GM21786 (cell line): ENCODE measurements around the gene MGME1.
A peak's percentile ranks its signal among the peaks of the same experiment; 100 is the strongest.

Source experiments
- ATAC-seq: cut with Tn5 transposase; IDR thresholded peaks from one replicate; pipeline ENCODE4 v1.9.1; 2021; ENCODE audit not compliant: unreplicated experiment

MGME1 gene

GRCh38 chr20:17968366-17969277, at the start of gene MGME1, which contains the start of gene SNX5:
TSS of gene MGME1 (plus strand) at chr20:17969018. CDS start at chr20:17969860, 842 bp downstream.
TSS of gene SNX5 (minus strand) at chr20:17968794. CDS start at chr20:17968425, 369 bp downstream.
- ATAC-seq: peak; percentile 74

GRCh38 chr20:17919149-17919548, 49.7 kb upstream of the MGME1 start:
- ATAC-seq: no peak

GRCh38 chr20:17921774-17922173, 47.0 kb upstream of the MGME1 start:
- no peak for ATAC-seq

- no peak for ATAC-seq
These were observed 43.5 kb upstream of the MGME1 start for GRCh38 chr20:17925141-17925939.

GRCh38 chr20:17925940-17926300, 42.9 kb upstream of the MGME1 start:
- no peak for ATAC-seq

GRCh38 chr20:17928211-17928611, 40.6 kb upstream of the MGME1 start:
- no peak for ATAC-seq

- no peak for ATAC-seq
These were observed 40.0 kb upstream of the MGME1 start for GRCh38 chr20:17928633-17929311.

GRCh38 chr20:17931513-17931912, 37.3 kb upstream of the MGME1 start:
- ATAC-seq: no peak

DNA sequence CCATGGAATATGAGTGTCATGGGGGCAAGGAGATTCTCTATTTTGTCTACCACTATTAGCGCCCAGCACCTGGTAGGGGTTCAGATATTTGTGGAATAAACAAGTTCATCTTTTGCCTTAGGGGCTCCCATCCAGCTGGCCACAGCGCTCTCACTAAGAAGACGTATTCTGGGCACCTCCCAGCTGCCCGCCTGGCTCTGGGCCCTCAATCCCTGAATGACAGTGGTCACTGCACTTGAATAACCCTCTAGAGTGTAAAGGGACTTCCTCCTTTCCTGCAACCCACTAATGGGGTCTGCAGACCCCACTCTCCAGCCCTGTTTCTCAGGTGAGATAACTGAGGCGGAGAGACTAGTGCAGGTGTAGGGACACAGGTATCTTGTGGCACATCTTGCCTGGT, 36.4 kb upstream of the MGME1 start:
- no peak for ATAC-seq

DNA sequence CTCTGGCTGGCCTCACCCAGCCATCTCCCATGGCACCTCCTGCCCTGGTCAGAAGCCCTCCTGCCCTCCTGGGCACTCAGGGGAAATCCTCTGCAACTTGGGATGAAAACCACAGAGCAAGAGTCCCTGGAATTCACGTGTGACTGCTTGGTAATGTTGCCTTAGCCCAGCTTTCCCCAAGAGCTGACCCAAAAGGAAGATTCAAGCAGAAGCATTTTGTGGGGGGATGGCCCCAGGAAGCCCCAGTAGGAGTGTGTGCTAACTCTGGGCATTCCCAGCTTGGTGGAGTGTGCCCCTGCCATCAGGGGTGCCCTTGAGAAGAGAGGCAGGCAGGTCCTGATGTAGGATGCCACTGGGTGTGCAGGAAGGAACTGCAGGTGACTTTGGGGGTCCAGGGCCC, 35.7 kb upstream of the MGME1 start:
- ATAC-seq: no peak

DNA sequence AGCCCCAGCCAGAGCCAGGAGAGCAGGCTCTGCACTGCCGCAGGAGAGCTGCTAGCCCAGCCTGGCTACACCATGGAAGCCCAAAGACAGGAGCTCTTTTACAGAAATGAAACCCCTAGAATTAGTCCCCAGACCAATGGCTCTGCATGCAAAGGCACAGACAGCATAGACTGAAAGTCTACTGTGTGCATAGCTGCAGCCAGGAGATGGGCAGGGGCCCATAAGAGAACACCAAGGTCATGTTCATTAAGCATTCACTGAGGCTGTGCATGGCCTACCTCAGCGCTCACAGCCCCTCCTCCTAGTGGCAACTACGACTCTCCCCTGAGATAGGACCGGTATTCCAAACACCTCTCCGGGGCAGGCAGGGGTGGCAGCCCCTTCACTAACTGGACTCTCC, 35.1 kb upstream of the MGME1 start:
- ATAC-seq: no peak

- no peak for ATAC-seq
These were observed 34.5 kb upstream of the MGME1 start for GRCh38 chr20:17934141-17934862.

DNA sequence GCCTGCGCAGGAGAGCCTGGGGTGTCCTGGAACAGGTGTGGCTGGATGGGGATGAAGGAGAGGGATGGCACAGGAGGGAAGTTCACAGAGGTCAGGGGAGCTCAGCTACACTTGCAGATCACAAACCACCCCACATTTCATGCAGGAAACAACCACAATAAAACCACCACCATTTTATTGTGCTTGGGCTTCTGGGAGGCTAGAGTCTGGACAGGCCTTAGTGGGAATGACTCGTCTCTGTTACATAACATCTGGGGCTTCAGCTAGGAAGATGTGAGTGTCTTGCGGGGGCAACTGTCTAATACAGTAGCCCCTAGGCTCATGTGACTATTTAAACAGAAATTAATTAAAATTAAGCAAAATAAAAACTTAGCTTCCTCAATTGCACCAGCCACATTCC, 33.6 kb upstream of the MGME1 start:
- ATAC-seq: no peak

DNA sequence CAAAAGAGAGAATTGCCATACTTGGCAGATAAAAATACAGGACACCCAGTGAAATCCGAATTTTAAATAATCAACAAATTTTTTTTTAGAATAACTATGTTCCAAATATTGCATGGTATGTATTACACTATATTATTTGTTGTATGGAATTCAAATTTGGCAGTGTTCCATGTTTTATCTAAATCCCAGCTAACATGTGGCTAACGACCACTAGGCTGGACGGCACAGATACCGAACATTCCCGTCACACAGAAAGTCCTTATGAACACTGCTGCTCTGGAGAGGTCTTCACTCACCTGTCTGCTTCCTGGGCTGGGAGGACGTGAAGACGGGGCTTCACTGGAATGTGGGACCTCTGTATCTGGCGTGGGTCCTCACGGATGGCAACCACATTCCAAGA, 33.1 kb upstream of the MGME1 start:
- ATAC-seq: no peak

GRCh38 chr20:17936286-17936760, 32.5 kb upstream of the MGME1 start:
- ATAC-seq: no peak

GRCh38 chr20:17936761-17937732, 31.8 kb upstream of the MGME1 start:
- ATAC-seq: no peak

GRCh38 chr20:17938871-17939619, 29.8 kb upstream of the MGME1 start:
- ATAC-seq: peak; percentile 64

DNA sequence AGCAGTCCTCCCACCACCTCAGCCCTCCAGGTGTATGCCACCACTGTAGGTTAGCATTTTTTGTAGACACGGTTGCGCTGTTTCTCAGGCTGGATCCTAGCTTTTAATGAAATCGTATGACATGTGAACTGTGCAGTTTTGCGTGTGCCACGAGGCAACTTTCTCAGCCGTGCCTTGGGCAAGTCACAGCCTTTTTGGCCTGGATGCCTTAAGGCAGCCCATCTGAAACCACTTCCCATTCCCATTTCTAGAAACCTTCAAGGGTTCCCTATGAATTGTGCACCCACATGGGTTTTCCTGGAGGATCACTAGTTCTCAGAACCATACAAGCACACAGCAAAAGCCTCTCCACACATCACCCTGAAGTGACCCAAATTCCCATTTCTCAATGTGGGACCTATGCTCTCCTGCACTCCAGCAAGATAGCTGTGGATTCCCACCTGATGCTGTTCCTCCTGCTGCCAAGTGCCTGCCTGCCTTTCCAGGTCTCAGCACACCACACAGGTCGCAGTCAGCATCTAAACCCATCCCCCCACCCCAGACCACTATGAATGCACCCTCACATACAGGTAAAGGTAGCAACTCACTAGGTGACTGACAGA, 29.1 kb upstream of the MGME1 start:
- ATAC-seq: no peak
